GM19467 (cell line): ENCODE results near the gene MYL9.

ENCODE experiments used
- ATAC-seq: cut with Tn5 transposase; IDR thresholded peaks from one replicate; pipeline ENCODE4 v1.9.1; 2021; ENCODE audit warnings: mild to moderate bottlenecking, moderate library complexity; ENCODE audit not compliant: unreplicated experiment

MYL9 gene

DNA sequence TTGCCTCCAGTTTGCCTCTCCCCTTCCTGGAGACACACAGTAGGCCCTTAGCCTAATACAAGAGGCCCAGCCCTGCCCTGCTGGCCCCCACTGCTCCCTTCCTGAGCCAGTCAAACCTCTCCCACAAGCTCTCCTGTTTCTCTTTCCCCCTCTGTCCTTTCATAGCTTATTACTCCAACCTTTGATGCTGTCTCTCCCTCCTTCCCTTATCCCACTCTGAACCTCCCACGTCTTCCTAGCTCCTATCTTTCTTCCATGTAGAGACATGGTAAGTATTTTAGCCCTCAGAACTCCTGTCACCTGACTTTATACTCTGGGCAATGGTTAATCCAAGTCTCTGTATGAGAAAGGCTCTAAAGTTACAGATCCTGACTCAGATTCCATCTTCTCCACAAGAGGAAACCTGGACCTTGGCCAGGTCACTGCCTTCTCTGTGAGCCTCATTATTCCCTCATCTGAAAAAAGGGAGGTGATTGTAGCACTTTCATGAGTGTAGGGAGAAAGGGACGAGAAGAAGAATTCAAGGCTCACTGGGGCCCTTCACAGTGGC lies 38.8 kb downstream of the MYL9 start:
- no peak for ATAC-seq

DNA sequence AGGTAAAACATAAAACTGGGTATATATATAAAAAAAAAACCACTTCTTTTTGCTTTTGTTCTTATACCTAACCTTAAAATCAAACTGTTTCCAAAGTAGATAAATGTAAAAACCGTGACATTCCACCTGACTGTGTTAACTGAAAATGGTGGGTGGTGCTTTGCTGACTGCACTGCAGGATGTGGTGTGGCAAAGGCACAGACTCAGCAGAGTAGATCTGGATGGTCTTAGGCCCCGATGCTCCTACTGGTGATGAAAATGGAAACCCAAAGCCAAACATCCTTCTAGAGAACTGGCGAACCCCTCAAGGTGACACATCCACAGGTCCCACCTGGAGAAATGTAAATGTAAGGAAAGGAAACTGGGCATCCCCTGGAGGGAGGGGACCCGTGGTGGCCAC lies 41.0 kb downstream of the MYL9 start:
- ATAC-seq = no peak

DNA sequence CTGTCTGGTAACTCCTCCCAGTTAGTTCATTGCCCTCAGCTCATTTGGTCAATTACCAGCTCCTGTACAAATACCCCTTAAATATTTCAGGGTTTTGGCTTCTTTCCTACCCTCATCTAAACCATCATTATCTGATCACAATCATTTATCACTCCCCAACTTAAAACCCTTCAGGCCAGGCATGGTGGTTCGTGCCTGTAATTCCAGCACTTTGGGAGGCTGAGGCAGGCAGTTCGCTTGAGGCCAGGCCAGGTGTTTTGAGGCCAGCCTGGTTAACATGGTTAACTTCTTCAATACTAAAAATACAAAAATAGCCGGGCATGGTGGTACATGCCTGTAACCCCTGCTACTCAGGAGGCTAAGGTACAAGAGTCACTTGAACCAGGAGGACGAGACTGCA lies 41.5 kb downstream of the MYL9 start:
- no peak for ATAC-seq

DNA sequence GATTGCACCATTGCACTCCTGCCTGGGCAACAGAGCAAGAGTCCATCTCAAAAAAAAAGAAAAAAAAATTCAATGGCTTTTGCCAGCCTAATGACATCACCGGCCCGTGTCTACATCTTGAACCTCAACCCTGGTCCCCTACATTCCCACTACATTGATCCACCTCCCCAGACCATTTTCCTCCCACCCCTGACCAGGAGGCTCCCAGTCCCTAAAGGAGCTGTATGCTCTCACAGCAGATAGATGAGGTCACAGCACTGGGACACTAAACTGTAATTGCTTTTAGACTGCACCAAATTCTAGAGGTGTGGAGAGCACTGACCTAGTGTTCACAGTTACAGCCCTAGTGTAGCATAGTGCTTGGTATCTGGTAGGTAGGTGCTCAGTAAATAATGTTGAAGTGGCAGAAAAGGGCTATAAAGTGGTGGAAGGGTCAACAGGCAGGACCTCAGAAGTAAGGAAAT lies 42.7 kb downstream of the MYL9 start:
- ATAC-seq = no peak

DNA sequence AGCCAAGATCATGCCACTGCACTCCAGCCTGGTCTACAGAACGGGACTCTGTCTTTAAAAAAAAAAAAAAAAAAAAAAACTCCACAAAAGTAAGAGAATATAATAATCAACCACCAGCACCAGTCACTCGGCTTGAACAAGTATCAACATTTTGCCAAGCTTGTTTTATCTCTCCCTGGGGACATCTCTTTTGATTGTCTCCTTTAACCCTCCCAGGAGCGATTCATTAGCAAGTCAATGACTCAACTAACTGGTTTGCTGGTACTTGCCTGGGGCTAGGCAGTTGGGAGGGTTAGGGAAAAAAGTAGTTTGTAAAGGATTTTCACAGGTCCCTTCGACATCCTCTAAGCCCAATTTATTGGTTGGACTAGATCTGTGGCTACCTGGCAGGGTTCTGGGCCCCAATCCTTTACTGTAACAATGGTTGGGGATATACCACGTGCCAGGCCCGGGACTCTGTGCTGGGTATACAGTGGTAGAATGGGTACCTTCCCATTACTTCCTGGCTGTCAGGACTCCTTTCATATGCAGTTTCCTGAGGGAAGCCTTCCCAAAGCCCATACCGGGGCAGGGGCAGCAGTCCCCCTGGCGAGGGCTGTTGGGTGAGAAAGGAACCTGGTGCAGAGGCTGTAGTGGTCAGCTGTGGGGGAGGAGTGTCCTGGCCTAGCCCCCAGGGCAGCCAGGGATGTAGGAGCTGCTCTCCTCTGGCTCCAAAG lies 44.2 kb downstream of the MYL9 start:
- no peak for ATAC-seq

DNA sequence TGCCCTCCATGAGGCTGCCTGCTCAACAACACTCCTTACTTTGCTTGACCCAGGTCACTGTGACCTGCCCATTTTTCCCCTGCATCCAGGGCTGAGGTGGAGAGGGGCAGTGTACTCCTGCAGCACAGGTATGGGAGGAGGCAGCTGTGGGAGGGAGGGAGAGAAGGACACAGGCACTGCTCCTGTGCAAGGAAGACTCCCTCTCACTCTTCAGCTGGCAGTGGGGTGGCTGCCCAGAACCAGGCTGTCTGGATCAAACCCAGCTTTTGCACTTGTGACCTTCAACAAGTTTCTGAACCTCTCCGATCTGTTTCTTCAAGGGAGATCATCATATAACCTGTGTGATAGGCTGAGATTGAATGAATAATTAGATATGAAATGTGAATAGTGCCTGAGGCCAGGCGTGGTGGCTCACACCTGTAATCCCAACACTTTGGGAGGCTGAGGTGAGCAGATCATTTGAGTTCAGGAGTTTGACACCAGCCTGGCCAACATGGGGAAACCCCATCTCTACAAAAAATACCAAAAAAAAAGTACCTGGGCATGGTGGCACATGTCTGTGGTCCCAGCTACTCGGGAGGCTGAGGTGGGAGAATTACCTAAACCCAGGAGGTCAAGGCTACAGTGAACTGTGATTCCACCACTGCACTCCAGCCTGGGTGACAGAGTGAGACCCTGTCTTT lies 46.2 kb downstream of the MYL9 start:
- ATAC-seq = no peak

DNA sequence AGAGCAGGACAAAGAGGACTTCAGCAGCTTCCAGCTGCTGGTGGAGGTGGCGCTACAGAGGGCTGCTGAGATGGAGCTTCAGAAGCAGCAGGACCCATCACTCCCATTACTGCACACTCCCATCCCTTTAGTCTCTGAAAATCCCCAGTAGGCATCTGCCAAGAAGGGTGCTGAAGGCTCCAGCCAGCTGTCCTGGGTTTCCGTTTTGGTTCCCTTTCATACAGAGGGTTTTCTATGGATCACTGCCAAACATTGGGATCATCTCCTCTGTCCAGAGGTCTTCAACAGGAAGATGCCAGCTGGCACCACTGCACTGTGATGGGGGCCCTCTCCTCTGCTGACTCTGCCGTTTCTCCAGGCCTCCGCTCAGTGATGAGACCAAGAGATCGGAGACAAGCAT lies 50.0 kb downstream of the MYL9 start:
- ATAC-seq = no peak

DNA sequence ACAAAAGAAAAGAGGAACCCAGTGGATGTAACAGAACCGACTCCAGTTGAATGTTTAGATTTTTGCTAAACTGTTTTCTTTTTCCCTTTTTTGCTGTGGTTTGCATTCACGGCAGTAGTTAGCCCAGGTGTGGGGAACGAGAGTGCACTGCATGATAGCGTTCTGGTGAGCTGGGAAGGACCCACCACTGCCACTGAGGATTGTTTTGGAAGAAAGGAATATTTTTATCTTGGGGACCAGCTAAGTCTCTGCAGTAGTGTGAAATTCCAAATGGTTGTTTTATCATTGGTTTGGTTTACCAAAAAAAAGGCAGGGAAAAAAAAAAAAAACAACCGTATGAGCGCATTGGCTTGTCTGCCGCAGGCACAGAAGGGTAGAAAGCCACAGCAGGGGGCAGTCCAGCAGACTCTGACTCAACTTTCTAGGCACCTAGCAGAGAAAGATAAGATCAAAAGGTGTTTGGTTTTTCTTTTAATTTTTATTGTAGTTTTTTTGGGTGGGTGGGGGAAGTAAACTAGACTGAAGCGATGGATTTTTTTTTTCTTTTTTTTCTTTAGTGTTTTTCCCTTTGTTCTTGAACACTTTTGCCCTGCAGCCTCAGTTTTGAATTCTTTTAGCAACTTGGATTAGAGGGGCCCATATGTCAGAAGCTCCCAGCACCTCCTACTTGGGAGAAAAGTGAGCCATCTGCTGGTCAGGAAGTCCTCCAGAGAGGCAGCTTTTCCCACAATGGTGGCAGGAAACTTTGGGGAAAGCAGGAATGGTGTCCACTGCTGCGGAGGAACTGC lies 50.7 kb downstream of the MYL9 start:
- no peak for ATAC-seq

DNA sequence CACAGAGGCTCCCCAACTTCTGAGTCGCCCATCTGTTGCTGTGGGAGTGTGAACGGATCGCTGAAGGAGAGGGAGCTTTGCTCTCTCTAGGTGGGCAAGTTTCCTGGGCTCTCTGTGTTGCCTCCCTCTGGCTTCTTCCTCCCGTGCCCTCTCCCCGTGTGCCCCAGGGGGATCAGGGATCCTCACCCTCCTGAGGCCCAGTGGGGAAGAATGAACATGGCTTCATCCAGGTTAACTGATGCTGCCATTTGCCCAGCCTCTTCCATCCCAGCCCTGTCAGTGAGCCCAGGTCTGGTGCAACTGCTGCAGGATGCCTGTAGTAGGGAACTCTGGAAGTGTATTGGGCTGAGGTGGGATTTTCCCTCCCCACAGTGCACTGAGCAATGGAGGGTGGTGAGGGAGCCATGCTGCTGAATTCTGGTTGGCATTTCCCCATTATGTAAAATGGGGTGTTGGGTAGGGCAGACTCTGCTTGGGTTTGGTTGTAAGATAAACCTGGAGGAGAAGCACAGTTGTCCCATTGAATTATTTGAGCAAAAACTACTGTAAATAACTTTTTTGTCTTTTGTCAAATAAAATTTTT lies 52.1 kb downstream of the MYL9 start:
- no peak for ATAC-seq

DNA sequence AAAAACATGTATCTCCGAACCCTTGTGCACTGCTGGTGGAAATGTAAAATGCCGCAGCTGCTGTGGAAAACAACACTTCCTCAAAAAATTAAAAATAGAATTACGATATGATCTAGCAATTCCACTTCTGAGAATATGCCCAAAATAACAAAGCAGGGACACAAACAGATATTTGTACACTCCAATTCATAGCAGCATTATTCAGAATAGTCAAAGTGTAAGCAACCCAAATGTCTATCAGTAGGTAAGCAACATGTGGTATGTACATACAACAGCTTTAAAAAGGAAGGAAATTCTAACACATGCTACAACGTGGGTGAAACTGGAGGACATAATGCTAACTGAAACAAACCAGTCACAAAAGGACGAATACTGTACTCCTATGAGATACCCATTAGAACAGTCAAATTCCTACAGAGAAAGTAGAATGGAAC lies 58.6 kb downstream of the MYL9 start:
- no peak for ATAC-seq
